Brain pericyte (primary cell): ENCODE data around the gene UROC1.

Experiments
- DNase-seq: peaks from one replicate; pipeline ENCODE4 v3.0.0-alpha.2; 2012; ENCODE audit warnings: low read depth, low spot score

Gene UROC1

GRCh38 chr3:126517291-126517951 is at the start of gene UROC1:
UROC1 (minus strand) TSS chr3:126517773; CDS start chr3:126517719, 54 bp downstream.
- DNase-seq, result no peak

GRCh38 chr3:126562737-126563276 is 45.2 kb upstream of the UROC1 start:
- DNase-seq, result no peak

GRCh38 chr3:126558336-126559071 is 40.9 kb upstream of the UROC1 start, which contains the start of gene C3orf22:
C3orf22 (minus strand) TSS chr3:126558932; CDS start chr3:126553390, 5,542 bp downstream.
- no peak for DNase-seq

GRCh38 chr3:126557761-126558160 is 40.2 kb upstream of the UROC1 start:
- DNase-seq, result no peak

- DNase-seq, result no peak
Observed at GRCh38 chr3:126557415-126557745, 39.8 kb upstream of the UROC1 start.

GRCh38 chr3:126556637-126557414 is 39.3 kb upstream of the UROC1 start:
- no peak for DNase-seq

GRCh38 chr3:126555795-126556636 is 38.4 kb upstream of the UROC1 start:
- DNase-seq, result no peak

GRCh38 chr3:126554560-126555525 is 37.3 kb upstream of the UROC1 start:
- no peak for DNase-seq

- no peak for DNase-seq
Observed at GRCh38 chr3:126553284-126554084, 35.9 kb upstream of the UROC1 start.

GRCh38 chr3:126552688-126553283 is 35.2 kb upstream of the UROC1 start:
- DNase-seq, result no peak

GRCh38 chr3:126551839-126552687 is 34.5 kb upstream of the UROC1 start:
- no peak for DNase-seq

GRCh38 chr3:126551121-126551838 is 33.7 kb upstream of the UROC1 start:
- no peak for DNase-seq

- no peak for DNase-seq
Observed at GRCh38 chr3:126550488-126551051, 33.0 kb upstream of the UROC1 start.

- DNase-seq, result no peak
Observed at GRCh38 chr3:126549861-126550487, 32.4 kb upstream of the UROC1 start.

- DNase-seq, result no peak
Observed at GRCh38 chr3:126548556-126549466, 31.2 kb upstream of the UROC1 start.
